Mesenchymal stem cell (in vitro differentiated cells and primary cell): ENCODE results near the gene LDHB.

Source experiments
- DNase-seq: peaks from one replicate; pipeline ENCODE4 v3.0.0-alpha.2; 2013
- H2AFZ ChIP-seq: one replicate; pipeline ENCODE4 v1.6.1; 2013; ENCODE audit warnings: low read depth, mild to moderate bottlenecking, control low read depth, inconsistent platforms, low read length, moderate library complexity
- H2AK5ac ChIP-seq: 2 replicates; pipeline ENCODE4 v1.6.1; 2013; ENCODE audit warnings: low read length, moderate library complexity, mild to moderate bottlenecking, inconsistent platforms; ENCODE audit not compliant: severe bottlenecking
- H2BK120ac ChIP-seq: one replicate; pipeline ENCODE4 v1.6.1; 2013; ENCODE audit warnings: low read depth, mild to moderate bottlenecking, inconsistent platforms, low read length, moderate library complexity
- H2BK12ac ChIP-seq, 2 experiments: one replicate each; pipeline ENCODE4 v1.6.1; 2013; ENCODE audit warnings: inconsistent platforms in 2 of 2, low read length in 2 of 2, mild to moderate bottlenecking in 2 of 2, moderate library complexity in 2 of 2, control low read depth in 1 of 2
- H2BK15ac ChIP-seq: one replicate; pipeline ENCODE4 v1.6.1; 2013; ENCODE audit warnings: mild to moderate bottlenecking, low read depth, inconsistent platforms; ENCODE audit not compliant: poor library complexity, severe bottlenecking
- H2BK5ac ChIP-seq: 2 replicates; pipeline ENCODE4 v1.6.1; 2013; ENCODE audit warnings: low read depth, mild to moderate bottlenecking, low read length, control low read depth, inconsistent platforms; ENCODE audit not compliant: poor library complexity, severe bottlenecking
- H3K14ac ChIP-seq, 2 experiments: one replicate each; pipeline ENCODE4 v1.6.1; 2013; ENCODE audit warnings: inconsistent platforms in 2 of 2, low read length in 2 of 2, control low read depth in 1 of 2, mild to moderate bottlenecking in 1 of 2, moderate library complexity in 1 of 2
- H3K18ac ChIP-seq, 2 experiments: one replicate each; pipeline ENCODE4 v1.6.1; 2013; ENCODE audit warnings: inconsistent platforms in 2 of 2, low read length in 2 of 2, control low read depth in 1 of 2, low read depth in 1 of 2, mild to moderate bottlenecking in 1 of 2
- H3K23ac ChIP-seq, 2 experiments: one replicate each; pipeline ENCODE4 v1.6.1; 2013; ENCODE audit warnings: inconsistent platforms in 2 of 2, low read length in 2 of 2, mild to moderate bottlenecking in 2 of 2, moderate library complexity in 2 of 2, control low read depth in 1 of 2
- H3K27ac ChIP-seq: 2 replicates; pipeline ENCODE4 v1.5.1; 2013; ENCODE audit warnings: mild to moderate bottlenecking, moderate library complexity, low read length, control low read depth, inconsistent platforms; ENCODE audit not compliant: poor library complexity, severe bottlenecking
- H3K27me3 ChIP-seq, 2 experiments: 2 replicates each; pipeline versions ENCODE4 v1.6.1 to v1.7.0; 2013; ENCODE audit warnings: low read length in 2 of 2, mild to moderate bottlenecking in 2 of 2, moderate library complexity in 2 of 2, control low read depth in 1 of 2, inconsistent platforms in 1 of 2; ENCODE audit not compliant: control insufficient read depth in 1 of 2, insufficient read depth in 1 of 2
- H3K36me3 ChIP-seq, 2 experiments: 2 replicates each; pipeline versions ENCODE4 v1.6.1 to v1.7.0; 2013; ENCODE audit warnings: low read length in 2 of 2, control low read depth in 1 of 2, inconsistent platforms in 1 of 2, low read depth in 1 of 2, mild to moderate bottlenecking in 1 of 2; ENCODE audit not compliant: insufficient read depth in 2 of 2, control insufficient read depth in 1 of 2
- H3K4ac ChIP-seq, 2 experiments: one replicate each; pipeline ENCODE4 v1.6.1; 2013; ENCODE audit warnings: inconsistent platforms in 2 of 2, low read length in 2 of 2, mild to moderate bottlenecking in 2 of 2, moderate library complexity in 2 of 2, control low read depth in 1 of 2, low read depth in 1 of 2
- H3K4me1 ChIP-seq: 2 replicates; pipeline ENCODE4 v1.6.1; 2013; ENCODE audit warnings: low read depth, low read length, control low read depth; ENCODE audit not compliant: control insufficient read depth, insufficient read depth
- H3K4me2 ChIP-seq: 2 replicates; pipeline ENCODE4 v1.6.1; 2013; ENCODE audit warnings: low read length, mild to moderate bottlenecking, inconsistent platforms; ENCODE audit not compliant: poor library complexity, severe bottlenecking
- H3K4me3 ChIP-seq, 2 experiments: 2 replicates each; pipeline versions ENCODE4 v1.5.1 to v1.7.0; 2013; ENCODE audit warnings: low read length in 2 of 2, mild to moderate bottlenecking in 2 of 2, control low read depth in 1 of 2, low read depth in 1 of 2; ENCODE audit not compliant: insufficient read depth in 1 of 2
- H3K79me1 ChIP-seq: replicated peaks from 2 replicates; pipeline ENCODE4 v1.6.1; 2013; ENCODE audit warnings: mild to moderate bottlenecking, control low read depth, low read length, inconsistent platforms; ENCODE audit not compliant: poor library complexity, severe bottlenecking
- H3K9ac ChIP-seq: 2 replicates; pipeline ENCODE4 v1.7.0; 2013; ENCODE audit warnings: mild to moderate bottlenecking, low read length, moderate library complexity
- H3K9me3 ChIP-seq: 2 replicates; pipeline ENCODE4 v1.7.0; 2013; ENCODE audit warnings: mild to moderate bottlenecking, low read length; ENCODE audit not compliant: control insufficient read depth
- H4K8ac ChIP-seq: one replicate; pipeline ENCODE4 v1.6.1; 2013; ENCODE audit warnings: inconsistent platforms, mild to moderate bottlenecking, low read length, moderate library complexity
- H4K91ac ChIP-seq: one replicate; pipeline ENCODE4 v1.6.1; 2013; ENCODE audit warnings: mild to moderate bottlenecking, low read length, inconsistent platforms
- WGBS: methylation state at CpG from one replicate; pipeline ENCODE4 v1.1.7; 2013; ENCODE audit warnings: mixed read lengths; 5-methylcytosine and 5-hydroxymethylcytosine counted together

LDHB gene

GRCh38 chr12:21607701-21608100 lies 49.9 kb downstream of the LDHB start:
- H4K8ac ChIP-seq, result no peak overlapping the region
- WGBS, result 88% methylated on average over 2 of the region's 2 CpGs
- DNase-seq, result peak; percentile 31

GRCh38 chr12:21606175-21606574 lies 51.5 kb downstream of the LDHB start:
- Histone ChIP-seq H3K9me3 (no peaks in the 10 kb centered on the region), H3K4me3 (no peak overlapping the region), H3K18ac (no peak overlapping the region), H3K23ac (no peak overlapping the region), H3K4ac (no peak overlapping the region), H4K91ac (no peak overlapping the region), H2AFZ (no peak overlapping the region), H3K4me2 (no peak overlapping the region), H3K27ac (no peak overlapping the region), H2BK15ac (no peak overlapping the region), H4K8ac (no peak overlapping the region), H3K14ac (no peak overlapping the region), H2BK12ac (no peak overlapping the region), H3K4me1 (no peaks in the 10 kb centered on the region), H3K27me3 (peaks cover 0 to 3% of the 10 kb centered on the region in 2 experiments), H3K9ac (no peak overlapping the region), H2BK5ac (no peak overlapping the region), H3K36me3 (no peaks in the 10 kb centered on the region), H2AK5ac (no peak overlapping the region), H3K79me1 (no peaks in the 10 kb centered on the region), H2BK120ac (no peak overlapping the region)
- no peak for DNase-seq
- 80% methylated on average over 1 of the region's 1 CpG for WGBS

More at GRCh38 chr12:21607701-21608100, 49.9 kb downstream of the LDHB start:
- no peak overlapping the region for H2BK15ac ChIP-seq
- H2BK5ac ChIP-seq, result no peak overlapping the region
- H3K36me3 ChIP-seq, result no peaks in the 10 kb centered on the region
- no peak overlapping the region for H3K14ac ChIP-seq
- H3K9ac ChIP-seq, result no peak overlapping the region
- no peak overlapping the region for H3K27ac ChIP-seq
- no peak overlapping the region for H2BK12ac ChIP-seq
- H2BK120ac ChIP-seq, result no peak overlapping the region
- H3K23ac ChIP-seq, result no peak overlapping the region
- no peaks in the 10 kb centered on the region for H3K79me1 ChIP-seq
- H3K9me3 ChIP-seq, result no peaks in the 10 kb centered on the region
- H3K18ac ChIP-seq, result no peak overlapping the region
- H4K91ac ChIP-seq, result no peak overlapping the region
- H2AFZ ChIP-seq, result no peak overlapping the region
- H2AK5ac ChIP-seq, result no peak overlapping the region
- H3K4me3 ChIP-seq, result no peak overlapping the region
- no peak overlapping the region for H3K4me2 ChIP-seq
- no peaks in the 10 kb centered on the region for H3K4me1 ChIP-seq
- no peak overlapping the region for H3K4ac ChIP-seq
- H3K27me3 ChIP-seq, result peaks cover 0 to 3% of the 10 kb centered on the region in 2 experiments

- WGBS, result 61% methylated on average over 7 of the region's 7 CpGs
- no peak within 1 kb of the TSS for H3K18ac ChIP-seq
- no peak for DNase-seq
These were observed 53.2 kb downstream of the LDHB start, which contains the start of gene GYS2 for GRCh38 chr12:21604245-21605101. GYS2 (minus strand) TSS chr12:21604847; CDS start chr12:21604592, 255 bp downstream.

GRCh38 chr12:21602774-21603173 lies 54.9 kb downstream of the LDHB start:
- no peaks in the 10 kb centered on the region for H3K36me3 ChIP-seq
- no peaks in the 10 kb centered on the region for H3K79me1 ChIP-seq
- H2AFZ ChIP-seq, result no peak overlapping the region
- H4K8ac ChIP-seq, result no peak overlapping the region
- H3K4me3 ChIP-seq, result no peak overlapping the region
- H3K4me2 ChIP-seq, result no peak overlapping the region
- no peak overlapping the region for H3K18ac ChIP-seq
- H2BK12ac ChIP-seq, result no peak overlapping the region
- H3K23ac ChIP-seq, result no peak overlapping the region
- H3K14ac ChIP-seq, result no peak overlapping the region
- H4K91ac ChIP-seq, result no peak overlapping the region
- H3K27ac ChIP-seq, result no peak overlapping the region
- H2AK5ac ChIP-seq, result no peak overlapping the region
- DNase-seq, result no peak
- no peak overlapping the region for H3K4ac ChIP-seq
- peaks cover 0 to 3% of the 10 kb centered on the region in 2 experiments for H3K27me3 ChIP-seq
- H2BK15ac ChIP-seq, result no peak overlapping the region
- no peaks in the 10 kb centered on the region for H3K4me1 ChIP-seq
- H2BK120ac ChIP-seq, result no peak overlapping the region
- H3K9ac ChIP-seq, result no peak overlapping the region
- H2BK5ac ChIP-seq, result no peak overlapping the region
- 100% methylated on average over 1 of the region's 2 CpGs for WGBS
- no peaks in the 10 kb centered on the region for H3K9me3 ChIP-seq

More at GRCh38 chr12:21604245-21605101, 53.2 kb downstream of the LDHB start, which contains the start of gene GYS2:
- H2BK120ac ChIP-seq, result no peak within 1 kb of the TSS
- no peaks in the 10 kb centered on the region for H3K9me3 ChIP-seq
- no peak within 1 kb of the TSS for H2BK12ac ChIP-seq
- no peak within 1 kb of the TSS for H3K4me3 ChIP-seq
- H3K36me3 ChIP-seq, result no peaks in the 10 kb centered on the region
- H3K9ac ChIP-seq, result no peak within 1 kb of the TSS
- H3K27me3 ChIP-seq, result peaks cover 0 to 3% of the 10 kb centered on the region in 2 experiments
- H2BK15ac ChIP-seq, result no peak within 1 kb of the TSS
- H3K4me1 ChIP-seq, result no peaks in the 10 kb centered on the region
- no peak within 1 kb of the TSS for H2AK5ac ChIP-seq
- H3K4me2 ChIP-seq, result no peak within 1 kb of the TSS
- H2AFZ ChIP-seq, result no peak within 1 kb of the TSS
- H3K4ac ChIP-seq, result no peak within 1 kb of the TSS
- no peak within 1 kb of the TSS for H2BK5ac ChIP-seq
- H4K91ac ChIP-seq, result no peak within 1 kb of the TSS
- no peaks in the 10 kb centered on the region for H3K79me1 ChIP-seq
- H4K8ac ChIP-seq, result no peak within 1 kb of the TSS
- no peak within 1 kb of the TSS for H3K14ac ChIP-seq
- H3K23ac ChIP-seq, result no peak within 1 kb of the TSS
- no peak within 1 kb of the TSS for H3K27ac ChIP-seq
